GM19455 (cell line): ENCODE measurements around the gene CDKAL1.
"Not testable (repeated sequence)": the region's sequence is repeated elsewhere in the genome, so short reads cannot be mapped to it uniquely, and the experiment has no call there.

Experiments used
- ATAC-seq: cut with Tn5 transposase; IDR thresholded peaks from one replicate; pipeline ENCODE4 v1.9.1; 2021; ENCODE audit not compliant: unreplicated experiment

Gene CDKAL1

DNA sequence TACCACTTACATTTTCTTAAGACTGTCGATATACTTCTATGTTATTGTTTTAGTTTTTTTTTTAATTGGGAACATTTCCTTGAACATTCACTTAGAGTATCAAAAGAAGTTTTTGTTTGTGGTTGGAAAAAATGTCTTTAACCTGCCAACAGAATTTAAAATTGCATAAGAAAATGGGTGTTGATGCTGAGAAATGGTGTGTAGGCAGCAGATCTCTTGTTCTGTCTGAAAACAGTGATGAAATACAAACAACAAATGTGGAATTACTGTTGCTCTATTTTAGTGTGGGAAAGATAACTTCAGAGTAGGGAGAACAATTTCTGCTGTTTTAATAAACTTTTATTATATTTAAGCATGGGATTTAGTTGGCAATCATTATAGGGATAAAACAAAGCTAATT lies 293.5 kb downstream of the CDKAL1 start:
- ATAC-seq: no peak

DNA sequence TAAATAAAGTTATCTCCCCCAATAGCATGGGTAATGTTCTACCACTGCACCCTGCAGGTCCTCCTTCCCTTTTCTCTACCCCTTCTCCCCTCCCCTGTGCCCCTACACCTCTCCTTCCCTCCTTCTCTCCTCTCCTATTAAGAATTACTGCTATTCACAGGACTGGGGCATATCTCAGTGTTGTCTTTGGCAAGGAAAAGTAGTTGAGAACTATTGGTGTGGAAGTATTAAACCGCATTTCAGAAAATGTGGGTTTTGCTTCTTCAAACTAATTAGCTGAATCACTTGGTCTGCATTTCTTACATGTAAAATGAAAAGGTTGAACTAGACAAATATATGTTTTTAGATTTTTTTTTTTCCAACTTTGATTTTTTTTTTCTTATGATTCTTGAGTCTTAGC lies 296.3 kb downstream of the CDKAL1 start:
- no peak for ATAC-seq

DNA sequence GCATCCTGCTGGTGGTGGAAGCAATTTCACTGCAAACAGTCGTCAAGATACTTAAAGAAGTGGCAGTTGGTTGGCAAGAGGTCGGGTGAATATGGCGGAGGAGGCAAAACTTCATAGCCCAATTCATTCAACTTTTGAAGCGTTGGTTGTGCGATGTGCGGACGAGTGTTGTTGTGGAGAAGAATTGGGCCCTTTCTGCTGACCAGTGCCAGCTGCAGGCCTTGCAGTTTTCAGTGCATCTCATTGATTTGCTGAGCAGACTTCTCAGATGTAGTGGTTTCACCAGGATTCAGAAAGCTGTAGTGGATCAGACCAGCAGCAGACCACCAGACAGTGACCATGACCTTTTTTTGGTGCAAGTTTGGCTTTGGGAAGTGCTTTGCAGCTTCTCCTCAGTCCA lies 297.0 kb downstream of the CDKAL1 start:
- not testable (repeated sequence) for ATAC-seq

DNA sequence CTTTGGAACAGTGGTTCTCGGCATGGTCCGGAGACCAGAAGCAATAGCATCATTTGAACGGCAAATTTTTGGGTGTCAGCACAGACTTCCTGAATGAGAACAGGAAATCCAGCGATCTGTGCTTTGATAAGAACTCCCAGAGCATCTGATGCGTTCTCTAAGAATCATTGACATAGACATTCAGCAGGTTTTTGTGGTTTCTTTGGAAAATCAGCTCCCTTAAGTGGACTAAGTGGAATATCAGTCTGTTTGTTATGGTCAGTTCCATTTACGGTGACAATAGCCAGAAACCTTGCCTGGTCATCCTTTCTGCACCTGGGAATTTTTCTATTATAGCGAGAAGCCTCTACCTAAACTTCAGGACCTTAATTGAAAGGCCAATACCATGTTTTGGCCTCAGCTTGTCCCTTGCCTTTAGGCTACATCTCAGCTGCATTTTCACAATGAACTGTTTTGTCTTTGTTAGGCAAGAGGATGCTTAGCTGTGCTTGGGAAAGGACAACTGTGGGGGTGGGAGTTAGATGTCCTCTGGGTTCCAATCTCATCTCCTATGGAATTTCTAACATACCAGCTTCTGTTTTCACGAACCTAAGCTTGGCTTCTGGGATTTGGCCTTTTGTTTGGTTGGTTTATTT lies 299.7 kb downstream of the CDKAL1 start:
- no peak for ATAC-seq

DNA sequence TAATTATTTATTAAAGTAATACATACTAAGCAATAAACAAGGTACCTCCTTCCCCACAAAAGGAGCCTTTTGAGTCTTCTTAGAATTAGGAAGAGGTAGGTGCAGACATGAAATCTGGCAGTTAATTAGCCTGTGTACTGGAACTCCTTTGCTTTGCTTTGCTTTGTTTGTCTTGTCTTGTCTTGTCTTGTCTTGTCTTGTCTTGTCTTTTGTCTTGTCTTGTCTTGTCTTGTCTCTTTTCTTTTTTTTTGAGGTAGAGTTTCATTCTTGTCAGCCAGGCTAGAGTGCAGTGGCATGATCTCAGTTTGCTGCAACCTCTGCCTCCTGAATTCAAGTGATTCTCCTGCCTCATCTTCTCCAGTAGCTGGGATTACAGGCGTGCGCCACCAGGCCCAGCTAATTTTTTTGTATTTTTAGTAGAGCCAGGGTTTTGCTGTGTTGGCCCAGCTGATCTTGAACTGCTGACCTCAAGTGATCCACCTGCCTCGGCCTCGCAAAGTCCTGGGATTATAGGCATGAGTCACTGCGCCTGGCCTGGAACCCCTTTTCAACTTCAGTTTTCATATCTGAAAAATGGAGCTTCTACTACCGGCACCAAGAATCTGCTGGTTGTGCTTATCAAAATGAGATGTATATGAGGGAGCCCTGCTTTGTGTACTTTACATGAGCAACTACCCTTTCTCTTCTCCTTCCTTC lies 301.2 kb downstream of the CDKAL1 start:
- no peak for ATAC-seq

DNA sequence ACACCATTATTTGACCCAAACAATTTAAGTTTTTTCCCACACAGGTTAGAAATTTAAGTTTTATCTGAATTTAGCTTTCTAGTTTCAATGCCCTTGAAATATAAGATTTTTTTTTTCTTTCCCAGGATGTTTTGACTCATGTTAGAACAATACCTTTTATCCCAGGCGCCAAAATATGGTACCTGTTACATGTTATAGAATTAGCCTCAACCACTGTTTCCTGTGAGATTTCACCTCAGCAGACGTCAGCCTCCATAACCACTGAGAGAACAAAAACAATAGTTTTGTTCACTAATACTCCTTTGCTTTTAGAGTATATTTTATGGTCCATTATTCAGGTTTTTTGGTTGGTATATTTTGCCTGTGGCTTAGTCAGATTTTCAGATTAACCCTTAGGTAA lies 302.9 kb downstream of the CDKAL1 start:
- ATAC-seq: no peak

DNA sequence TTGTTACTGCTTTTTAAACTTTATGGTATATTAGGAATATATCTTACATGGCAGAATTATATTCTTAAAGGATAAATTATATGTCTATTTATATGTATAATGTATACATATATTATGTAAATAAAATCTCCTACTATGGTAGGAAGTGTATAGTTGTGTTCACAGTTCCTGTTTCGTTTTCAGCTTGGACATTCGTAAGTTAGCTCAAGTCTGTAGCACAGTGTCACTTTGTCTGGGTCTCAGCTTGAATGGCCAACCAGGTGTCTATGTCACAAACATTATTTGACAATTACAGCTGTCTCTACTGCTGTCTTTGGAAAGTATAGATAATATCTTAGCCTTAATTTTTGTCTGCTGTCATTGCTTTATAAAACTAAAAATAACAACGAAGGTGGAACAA lies 303.9 kb downstream of the CDKAL1 start:
- ATAC-seq: no peak

DNA sequence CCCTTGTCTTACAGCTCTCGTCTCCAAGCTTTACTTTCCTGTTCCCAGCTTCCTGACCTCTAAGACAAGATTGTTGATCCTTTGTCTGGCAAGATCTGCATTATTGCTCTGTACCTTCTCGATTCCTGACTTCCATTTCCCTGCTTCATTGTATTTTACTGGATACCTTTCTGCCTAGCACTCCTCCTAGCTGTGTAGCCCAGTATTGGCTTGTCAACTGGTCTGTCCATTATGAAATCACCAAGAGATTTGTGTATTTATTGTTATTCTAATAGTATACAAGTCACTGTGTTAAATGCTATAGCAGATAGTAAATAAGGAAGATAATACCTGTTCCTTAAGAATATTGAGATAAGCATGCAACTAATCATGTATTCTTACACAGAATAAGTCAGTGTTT lies 305.4 kb downstream of the CDKAL1 start:
- ATAC-seq: no peak

DNA sequence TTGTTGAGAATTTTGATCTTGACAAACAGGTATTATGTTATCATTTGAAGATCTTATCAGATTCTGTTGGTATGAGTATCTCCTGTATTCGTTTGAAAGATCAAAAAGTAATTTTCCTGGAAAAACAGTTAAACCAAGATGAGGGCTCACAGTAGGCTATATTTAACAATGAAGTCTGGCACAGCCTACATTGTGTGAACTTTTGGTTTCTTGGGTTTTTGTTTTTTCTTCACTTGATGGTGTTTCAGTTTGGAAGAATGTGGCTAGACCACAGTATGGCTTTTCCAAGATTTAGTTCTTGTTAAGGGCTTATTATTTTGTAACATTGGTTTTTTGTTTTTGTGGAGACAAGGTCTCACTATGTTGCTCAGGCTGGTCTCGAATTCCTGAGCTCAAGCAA lies 306.4 kb downstream of the CDKAL1 start:
- ATAC-seq: no peak

DNA sequence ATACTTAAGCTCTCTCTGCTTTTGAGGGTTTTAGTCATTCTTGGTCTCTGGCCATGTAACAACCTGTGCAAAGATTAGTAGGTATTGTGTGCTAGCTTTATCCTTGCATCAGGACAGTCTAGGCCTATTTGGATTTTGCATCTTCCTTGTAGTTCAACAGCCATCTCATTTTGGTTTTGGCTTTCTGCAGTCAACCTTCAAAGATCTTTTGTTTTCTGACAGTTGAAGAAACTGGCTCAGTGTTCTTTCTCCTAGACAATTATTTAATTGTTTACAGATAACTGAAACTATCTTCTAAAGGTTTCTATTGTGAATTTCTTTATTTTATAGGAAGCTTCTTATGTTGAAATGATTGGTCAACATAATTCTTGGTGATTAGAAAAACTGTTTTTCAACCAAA lies 307.5 kb downstream of the CDKAL1 start:
- no peak for ATAC-seq

DNA sequence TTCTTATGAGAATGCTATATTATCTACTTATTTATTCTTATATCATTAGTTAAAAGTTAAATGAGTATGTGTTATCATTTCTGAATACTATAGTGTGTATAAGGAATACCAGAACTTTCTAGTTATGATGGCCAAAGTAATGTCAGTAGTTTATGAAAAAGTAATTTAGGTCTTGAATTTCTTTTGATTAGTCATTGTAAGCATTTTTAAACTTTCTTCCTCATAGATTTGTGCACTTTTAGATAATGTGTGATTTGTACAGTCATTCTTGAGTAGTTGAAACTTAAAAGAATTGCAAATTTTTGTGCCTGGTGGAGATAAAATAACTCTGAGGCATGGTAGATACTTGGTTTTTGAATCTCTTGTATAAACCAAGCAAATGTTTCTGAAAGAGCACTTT lies 311.3 kb downstream of the CDKAL1 start:
- no peak for ATAC-seq

DNA sequence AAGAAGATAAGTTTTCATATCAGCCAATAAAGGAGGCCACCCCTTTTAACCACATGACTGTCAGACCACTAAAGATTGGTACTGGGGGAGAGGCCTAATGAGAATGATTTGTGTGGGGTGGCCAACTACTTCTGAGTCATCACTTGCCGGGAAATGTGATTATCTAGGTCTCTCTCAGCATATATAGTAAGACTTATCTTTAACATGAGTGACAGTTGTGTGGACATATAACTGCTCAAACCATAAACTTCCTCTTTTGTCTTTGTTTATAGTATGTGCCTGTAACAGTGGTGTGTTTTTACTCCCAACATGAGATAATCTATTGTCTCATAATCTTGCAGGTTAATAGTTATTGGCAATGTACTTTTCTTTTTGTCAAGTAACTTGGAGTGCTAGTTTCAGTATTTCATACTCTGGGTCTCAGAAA lies 312.4 kb downstream of the CDKAL1 start:
- ATAC-seq: no peak

DNA sequence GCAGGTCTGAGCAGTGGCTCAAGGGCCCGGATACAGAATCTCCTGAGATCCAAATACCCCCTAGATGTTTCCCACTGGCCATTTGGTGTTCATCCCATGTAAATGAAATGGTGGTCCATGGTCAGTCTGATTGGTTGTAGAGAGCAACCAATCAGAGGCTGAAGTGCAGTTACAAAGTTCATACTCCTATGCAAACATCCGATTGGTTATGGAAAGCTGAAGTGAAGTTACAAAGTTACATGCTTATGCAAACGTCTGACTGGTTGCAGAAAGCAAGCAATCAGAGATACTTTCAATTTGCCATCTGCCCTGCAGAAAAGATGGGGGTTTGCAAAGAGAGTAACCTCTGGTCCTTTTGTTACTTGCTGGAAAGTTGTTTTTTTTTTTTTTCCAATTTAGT lies 313.6 kb downstream of the CDKAL1 start:
- no peak for ATAC-seq

DNA sequence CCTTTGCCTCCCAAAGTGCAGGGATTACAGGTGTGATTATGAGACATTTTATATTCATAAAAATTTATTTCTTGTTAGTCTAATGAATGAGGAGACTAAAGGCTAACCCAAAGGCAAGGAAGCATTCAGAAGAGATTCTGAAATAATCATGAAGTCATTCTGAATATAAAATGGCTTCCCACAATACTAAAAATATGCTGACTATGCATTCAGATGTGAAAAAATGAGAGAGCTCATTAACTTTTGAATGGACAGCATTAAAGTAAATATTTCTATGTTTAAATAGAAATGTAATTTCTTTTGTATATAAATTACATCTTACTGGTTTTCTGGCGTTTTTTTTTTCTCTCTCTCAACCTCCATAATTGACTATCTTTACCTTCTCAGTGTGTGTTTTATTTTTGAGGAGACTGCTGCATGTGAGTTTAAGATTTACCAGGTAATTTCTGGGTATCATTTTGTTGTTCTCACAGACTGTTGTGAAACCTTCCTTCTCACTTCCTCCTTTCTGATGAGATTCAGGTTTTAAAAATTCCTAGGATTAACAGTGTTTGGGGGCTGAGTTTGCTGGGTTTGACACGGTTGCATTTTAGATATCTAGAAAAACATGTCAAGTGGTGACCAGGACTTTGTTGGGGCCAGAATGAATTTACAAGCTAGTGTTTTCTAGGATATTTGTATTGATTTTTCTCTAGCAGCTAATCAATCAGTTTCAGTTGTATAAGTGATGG lies 316.6 kb downstream of the CDKAL1 start:
- ATAC-seq: no peak

DNA sequence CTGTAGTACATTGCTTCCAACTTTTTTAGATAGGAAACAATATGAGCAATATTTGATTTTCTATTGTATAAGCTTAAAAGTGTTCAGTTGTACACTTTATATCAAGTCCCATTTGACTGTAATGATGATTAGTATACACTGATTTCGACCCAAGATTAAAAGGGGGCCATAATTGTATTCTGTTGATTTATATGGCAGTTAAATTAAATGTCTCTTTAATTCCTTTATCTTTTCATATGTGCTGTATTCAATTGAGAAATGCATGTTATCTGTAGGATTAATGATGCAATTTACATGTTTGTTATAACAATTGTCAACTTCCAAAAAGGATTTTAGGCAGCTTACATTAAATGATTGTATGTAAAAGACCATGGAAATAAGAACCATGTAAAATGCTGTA lies 317.5 kb downstream of the CDKAL1 start:
- ATAC-seq: no peak

DNA sequence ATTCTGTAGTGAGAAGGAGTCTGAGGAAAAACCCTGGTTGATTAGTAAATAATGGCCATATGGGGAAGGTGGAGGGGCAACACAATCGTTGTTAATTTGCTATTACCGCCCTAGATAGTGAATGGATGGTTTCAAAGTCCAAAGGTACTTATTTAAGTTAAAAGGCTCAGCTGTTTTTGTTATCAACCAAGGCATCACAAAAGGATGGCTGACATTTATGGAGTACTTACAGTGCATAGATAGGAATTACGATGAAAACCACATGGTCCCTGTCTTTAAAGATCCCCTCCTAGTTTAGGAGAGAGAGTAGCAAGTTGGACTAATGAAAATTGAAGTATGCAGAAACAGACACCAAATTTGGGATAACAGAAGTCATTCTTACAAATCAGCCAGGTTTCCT lies 319.6 kb downstream of the CDKAL1 start:
- ATAC-seq: no peak

DNA sequence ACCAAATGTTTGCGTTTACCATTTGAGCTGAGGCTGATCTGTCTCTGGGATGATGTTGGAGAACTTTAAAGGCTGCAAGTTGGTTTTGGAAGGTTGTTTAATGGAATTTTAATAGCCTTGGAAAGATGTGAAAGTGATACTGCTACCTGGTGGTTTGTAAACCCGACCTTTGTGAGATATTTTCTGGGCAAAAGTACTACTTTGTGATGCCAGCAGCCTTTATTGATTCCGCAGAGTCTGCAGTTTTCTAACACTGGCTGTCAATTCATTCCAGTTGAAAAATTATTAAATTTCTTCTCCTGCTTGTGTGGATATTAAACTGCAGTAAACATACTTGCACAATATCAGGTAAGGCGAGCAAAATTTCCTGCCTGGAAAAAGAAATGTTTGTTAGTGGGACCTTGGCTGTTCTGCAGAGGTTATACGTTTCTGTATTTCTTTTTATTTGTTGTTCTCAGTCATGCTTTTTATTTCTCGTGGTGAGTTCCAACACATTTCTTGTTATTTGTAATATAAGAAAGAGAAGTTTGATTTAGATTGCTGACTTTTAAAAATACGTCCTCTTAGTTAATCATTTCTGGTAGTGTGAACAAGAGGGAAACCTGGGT lies 322.5 kb downstream of the CDKAL1 start:
- ATAC-seq: no peak

DNA sequence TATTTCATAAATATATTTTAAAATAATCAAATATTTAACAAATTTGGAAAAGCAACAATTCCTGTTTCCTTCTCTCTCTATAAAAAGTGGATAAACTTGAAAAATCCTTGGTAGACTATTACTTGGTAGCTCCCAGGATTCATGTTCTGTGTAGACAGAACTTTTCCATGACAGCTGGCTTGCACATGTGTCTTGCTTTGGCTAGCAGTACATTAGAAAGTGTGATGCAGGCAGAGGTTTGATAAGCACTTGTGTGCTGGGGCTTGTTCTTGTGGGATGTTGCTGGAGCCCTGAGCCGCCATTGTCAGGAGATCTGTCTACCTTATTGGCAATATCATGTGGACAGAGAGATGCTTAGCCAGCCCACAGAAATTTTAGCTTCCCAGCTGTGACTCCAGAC lies 327.2 kb downstream of the CDKAL1 start:
- no peak for ATAC-seq

DNA sequence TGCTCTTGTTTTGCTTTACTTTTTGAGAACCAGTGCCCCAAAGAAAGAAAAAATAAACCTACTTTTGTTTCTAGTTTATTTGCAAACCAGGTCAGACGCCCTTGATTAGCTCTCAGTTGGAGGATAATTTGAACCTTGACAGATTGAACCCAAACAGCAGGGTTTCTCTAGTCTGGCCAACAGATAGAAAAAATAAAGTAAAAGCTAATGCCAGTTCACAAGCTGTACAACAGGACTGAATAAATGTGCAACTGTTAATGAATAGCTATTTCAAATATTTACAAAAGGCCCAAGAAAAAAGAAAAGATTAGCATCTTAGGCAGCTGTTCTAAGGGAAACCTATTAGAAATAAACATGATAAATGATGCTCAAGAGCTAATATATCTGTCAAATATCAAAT lies 331.8 kb downstream of the CDKAL1 start:
- no peak for ATAC-seq

DNA sequence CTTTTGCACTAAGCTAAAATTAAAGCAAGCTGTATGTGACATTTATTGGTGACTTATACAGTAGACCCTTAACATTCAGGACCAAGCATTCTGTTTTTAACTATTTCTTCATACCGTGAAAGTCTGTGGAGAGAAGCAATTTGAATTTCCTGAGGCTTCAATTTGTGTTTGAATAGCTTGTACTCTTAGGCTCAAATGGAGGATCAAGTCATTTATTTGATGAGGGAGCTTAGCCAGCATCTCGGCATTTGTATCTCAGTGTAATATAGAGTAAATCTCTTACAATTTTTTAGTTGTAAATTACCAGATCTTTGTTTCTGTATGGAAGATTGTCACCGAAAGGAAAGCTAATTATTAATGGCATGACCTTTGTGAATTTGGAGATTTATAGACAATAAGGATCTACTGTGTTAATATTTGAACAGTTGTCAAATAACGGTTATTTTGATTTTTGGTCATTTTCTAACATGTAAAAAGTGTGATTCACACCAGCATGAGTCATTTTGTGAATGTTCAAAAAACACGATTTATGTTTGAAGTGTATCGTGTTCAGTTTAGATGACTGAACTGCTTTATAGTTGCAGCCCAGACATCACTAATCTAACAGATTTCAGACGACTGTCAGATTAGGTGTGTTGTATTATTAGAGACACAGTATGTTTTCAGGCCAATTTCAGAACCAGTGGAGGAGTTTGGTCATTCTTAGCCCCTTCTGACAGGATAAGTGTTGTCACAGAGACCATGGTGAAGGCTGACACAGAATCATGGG lies 332.9 kb downstream of the CDKAL1 start:
- ATAC-seq: no peak

DNA sequence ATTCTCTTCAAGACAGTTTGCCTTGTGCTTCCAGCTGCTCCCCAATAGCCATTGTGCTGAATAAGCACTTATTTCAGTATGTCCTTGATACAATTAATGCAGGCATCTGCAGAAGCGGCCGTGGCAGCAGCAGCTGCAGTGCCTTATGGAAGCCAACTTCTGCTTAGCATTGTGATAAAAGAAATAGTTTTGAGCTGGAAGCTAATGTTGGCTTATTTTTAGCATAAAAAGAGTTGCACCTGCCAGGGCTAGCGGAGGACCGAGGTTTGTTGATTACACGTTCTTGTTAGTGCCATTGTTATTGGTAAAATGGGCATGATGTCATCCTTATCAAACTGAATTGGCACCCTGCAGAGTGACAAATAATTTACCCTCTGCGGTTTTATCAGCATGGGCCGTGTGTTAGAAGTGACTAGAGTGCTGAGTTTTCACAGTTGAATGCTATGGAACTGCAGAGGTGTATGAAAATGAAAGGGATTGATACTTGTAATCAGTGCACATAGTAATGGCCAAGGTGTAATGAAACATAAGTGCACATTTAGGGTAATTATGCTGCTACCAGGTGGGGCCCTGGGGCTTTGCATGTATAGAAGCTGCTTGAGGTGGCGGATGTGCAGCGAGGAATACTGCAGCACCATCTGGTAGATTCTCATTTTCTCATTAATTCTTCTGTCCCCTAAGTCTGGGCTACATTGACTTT lies 334.3 kb downstream of the CDKAL1 start:
- ATAC-seq: no peak
